Immature natural killer cell (primary cell): Measurements from ENCODE around the gene KLHDC8B. TPM values are rescaled to one million over a fixed set of nuclear protein-coding genes. Genes with fewer than 3 reads are reported as not detected.
"Not testable (repeated sequence)": the region's sequence is repeated elsewhere in the genome, so short reads cannot be mapped to it uniquely, and the experiment has no call there.

Experiments used
- DNase-seq, 3 donors: peaks; one replicate each; pipeline ENCODE4 v3.0.0; 2022; ENCODE audit warnings: mixed read lengths in 1 of 3
- H3K27ac Mint-ChIP-seq, 6 donors: one replicate each; pipeline ENCODE4 v1.8.0; 2020; ENCODE audit warnings: mixed read lengths in 6 of 6, mild to moderate bottlenecking in 5 of 6, inconsistent platforms in 4 of 6, moderate library complexity in 3 of 6
- H3K27me3 Mint-ChIP-seq, 3 donors: one replicate each; pipeline ENCODE4 v1.8.0; 2020 to 2021; ENCODE audit warnings: low read depth in 3 of 3, mild to moderate bottlenecking in 3 of 3, mixed read lengths in 3 of 3, moderate library complexity in 3 of 3, inconsistent platforms in 1 of 3
- H3K36me3 Mint-ChIP-seq, 3 donors: one replicate each; pipeline ENCODE4 v1.8.0; 2020; ENCODE audit warnings: mixed read lengths in 3 of 3, inconsistent platforms in 2 of 3, mild to moderate bottlenecking in 2 of 3
- H3K4me1 Mint-ChIP-seq, 2 donors: one replicate each; pipeline ENCODE4 v1.8.0; 2020; ENCODE audit warnings: inconsistent platforms in 2 of 2, mild to moderate bottlenecking in 2 of 2, mixed read lengths in 2 of 2, moderate library complexity in 1 of 2
- H3K4me3 Mint-ChIP-seq, 5 donors: one replicate each; pipeline ENCODE4 v1.8.0; 2020; ENCODE audit warnings: mild to moderate bottlenecking in 5 of 5, mixed read lengths in 5 of 5, inconsistent platforms in 3 of 5, moderate library complexity in 3 of 5
- H3K9me3 Mint-ChIP-seq, 6 donors: one replicate each; pipeline ENCODE4 v1.8.0; 2020; ENCODE audit warnings: mild to moderate bottlenecking in 6 of 6, mixed read lengths in 6 of 6, inconsistent platforms in 4 of 6, moderate library complexity in 3 of 6
- polyA plus RNA-seq, 3 donors: library from polyadenylated mRNA; unstranded; fragments of 300-500 nt; fragmentation: Illumina TruSeq; gene quantifications; one replicate each; pipeline ENCODE4 v1.2.3, GENCODE V29; 2021

The KLHDC8B gene
- polyA plus RNA-seq, 3 donors from 2014 or later, result 1.6 to 3.1 (median 2.1) TPM

GRCh38 chr3:49218471-49218989 is 47.1 kb downstream of the KLHDC8B start:
- H3K9me3 Mint-ChIP-seq, H3K27ac Mint-ChIP-seq, H3K36me3 Mint-ChIP-seq, H3K4me1 Mint-ChIP-seq, H3K4me3 Mint-ChIP-seq, DNase-seq: not testable (repeated sequence)
- peaks cover 2 to 22% (median 3%) of the 10 kb centered on the region in 3 donors for H3K27me3 Mint-ChIP-seq

- DNase-seq, result no peak
- H3K27ac Mint-ChIP-seq, result no peak overlapping the region
- H3K36me3 Mint-ChIP-seq, result no peaks in the 10 kb centered on the region
- no peak overlapping the region for H3K4me3 Mint-ChIP-seq
- no peaks in the 10 kb centered on the region for H3K4me1 Mint-ChIP-seq
- H3K9me3 Mint-ChIP-seq, result peaks cover 0 to 3% (median 0%) of the 10 kb centered on the region in 6 donors
- peaks cover 2 to 22% (median 3%) of the 10 kb centered on the region in 3 donors for H3K27me3 Mint-ChIP-seq
Measured at GRCh38 chr3:49219132-49219531, 47.7 kb downstream of the KLHDC8B start.

GRCh38 chr3:49220985-49221563 is 49.7 kb downstream of the KLHDC8B start:
- H3K27me3 Mint-ChIP-seq, result peaks cover 3 to 18% (median 6%) of the 10 kb centered on the region in 3 donors
- H3K4me3 Mint-ChIP-seq, H3K4me1 Mint-ChIP-seq, H3K36me3 Mint-ChIP-seq, H3K27ac Mint-ChIP-seq, H3K9me3 Mint-ChIP-seq, DNase-seq: not testable (repeated sequence)

GRCh38 chr3:49222002-49222401 is 50.6 kb downstream of the KLHDC8B start:
- Mint-ChIP-seq H3K27ac (no peak overlapping the region), H3K4me3 (no peak overlapping the region), H3K27me3 (peaks cover 3 to 21% (median 6%) of the 10 kb centered on the region in 3 donors), H3K9me3 (peaks cover 3 to 8% (median 7%) of the 10 kb centered on the region in 6 donors), H3K4me1 (no peaks in the 10 kb centered on the region), H3K36me3 (no peaks in the 10 kb centered on the region)
- no peak for DNase-seq

Other genes with a start within 250 kb of the KLHDC8B start
- 10 to 100 TPM; 16.8 to 26.8 (median 24.9) TPM for gene P4HTM, start 181.4 kb upstream of the KLHDC8B start, polyA plus RNA-seq
- 100 to 1,000 TPM in 1 of 3 donors, 10 to 100 TPM in 2; 56.8 to 114 (median 70.6) TPM for gene WDR6, start 164.2 kb upstream of the KLHDC8B start, polyA plus RNA-seq
- gene DALRD3, start 153.0 kb upstream of the KLHDC8B start, polyA plus RNA-seq, result 10 to 100 TPM; 17.1 to 26.9 (median 21.8) TPM
- 100 to 1,000 TPM; 118 to 204 (median 142) TPM for gene NDUFAF3, start 149.5 kb upstream of the KLHDC8B start, polyA plus RNA-seq
- gene IMPDH2, start 142.2 kb upstream of the KLHDC8B start, polyA plus RNA-seq, result 10 to 100 TPM; 44.8 to 52.6 (median 52.0) TPM
- 10 to 100 TPM in 2 of 3 donors, 1 to 10 TPM in 1; 9.7 to 29.3 (median 15.1) TPM for gene QRICH1, start 77.5 kb upstream of the KLHDC8B start, polyA plus RNA-seq
- 100 to 1,000 TPM in 1 of 3 donors, 10 to 100 TPM in 2; 94.8 to 104 (median 98.5) TPM for gene QARS1, start 66.8 kb upstream of the KLHDC8B start, polyA plus RNA-seq
- gene USP19, start 50.8 kb upstream of the KLHDC8B start, polyA plus RNA-seq, result 10 to 100 TPM; 19.3 to 43.7 (median 38.3) TPM
- not detected for gene LAMB2, start 38.5 kb upstream of the KLHDC8B start, polyA plus RNA-seq
- gene CCDC71, start 5.3 kb upstream of the KLHDC8B start, polyA plus RNA-seq, result 1 to 10 TPM; 1.1 to 2.0 (median 1.7) TPM
- 1 to 10 TPM in 2 of 3 donors, under 1 TPM in 1; 0.74 to 2.5 (median 1.5) TPM for gene C3orf62, start 105.6 kb downstream of the KLHDC8B start, polyA plus RNA-seq
- 10 to 100 TPM; 52.7 to 84.0 (median 76.1) TPM for gene USP4, start 168.5 kb downstream of the KLHDC8B start, polyA plus RNA-seq
- 100 to 1,000 TPM; 127 to 194 (median 131) TPM for gene GPX1, start 186.8 kb downstream of the KLHDC8B start, polyA plus RNA-seq
- 1,000 to 10,000 TPM in 1 of 3 donors, 100 to 1,000 TPM in 2; 863 to 1,056 (median 891) TPM for gene RHOA, start 240.4 kb downstream of the KLHDC8B start, polyA plus RNA-seq
- 10 to 100 TPM; 57.3 to 86.2 (median 62.6) TPM for gene TCTA, start 240.8 kb downstream of the KLHDC8B start, polyA plus RNA-seq